Endodermal cell (in vitro differentiated cells): ENCODE measurements around the gene VAC14. TPM values are rescaled to one million over a fixed set of nuclear protein-coding genes. Genes with fewer than 3 reads are reported as not detected.

ENCODE experiments used
- DNase-seq: peaks from one replicate; pipeline ENCODE4 v3.0.0-alpha.2; 2017
- H3K27ac ChIP-seq: 2 replicates; pipeline ENCODE4 v1.5.1; 2013; ENCODE audit warnings: mild to moderate bottlenecking, low read depth, low read length, moderate library complexity
- H3K27me3 ChIP-seq: 2 replicates; pipeline ENCODE4 v1.6.1; 2013; ENCODE audit warnings: mild to moderate bottlenecking, low read length, moderate library complexity; ENCODE audit not compliant: insufficient read depth, control insufficient read depth, poor library complexity, severe bottlenecking
- H3K36me3 ChIP-seq: 2 replicates; pipeline ENCODE4 v1.7.0; 2013; ENCODE audit warnings: mild to moderate bottlenecking, low read length, moderate library complexity; ENCODE audit not compliant: control insufficient read depth, insufficient read depth
- H3K4me1 ChIP-seq: one replicate; pipeline ENCODE4 v1.7.0; 2013; ENCODE audit warnings: low read length; ENCODE audit not compliant: control insufficient read depth, insufficient read depth
- H3K4me3 ChIP-seq: 2 replicates; pipeline ENCODE4 v1.5.1; 2013; ENCODE audit warnings: mild to moderate bottlenecking, low read length, moderate library complexity
- H3K9ac ChIP-seq: 2 replicates; pipeline ENCODE4 v1.6.1; 2013; ENCODE audit warnings: mild to moderate bottlenecking, low read length, moderate library complexity; ENCODE audit not compliant: poor library complexity, severe bottlenecking; ENCODE audit errors: extremely low read depth
- H3K9me3 ChIP-seq: 2 replicates; pipeline ENCODE4 v1.6.1; 2013; ENCODE audit warnings: mild to moderate bottlenecking, low read length, moderate library complexity; ENCODE audit not compliant: control insufficient read depth
- H3K27ac Mint-ChIP-seq: 2 replicates; pipeline ENCODE4 v1.8.0; 2020; ENCODE audit warnings: mixed read lengths
- H3K27me3 Mint-ChIP-seq: 2 replicates; pipeline ENCODE4 v1.8.0; 2021; ENCODE audit warnings: mild to moderate bottlenecking, mixed read lengths; ENCODE audit not compliant: insufficient read depth
- H3K36me3 Mint-ChIP-seq: 2 replicates; pipeline ENCODE4 v1.8.0; 2020; ENCODE audit warnings: low read depth, mixed read lengths
- H3K4me1 Mint-ChIP-seq: 2 replicates; pipeline ENCODE4 v1.8.0; 2020; ENCODE audit warnings: mixed read lengths
- H3K4me3 Mint-ChIP-seq: 2 replicates; pipeline ENCODE4 v1.8.0; 2020; ENCODE audit warnings: mild to moderate bottlenecking, moderate library complexity, mixed read lengths
- H3K9me3 Mint-ChIP-seq: 2 replicates; pipeline ENCODE4 v1.8.0; 2020; ENCODE audit warnings: mild to moderate bottlenecking, mixed read lengths
- WGBS, 2 experiments: methylation state at CpG; one replicate each; pipeline versions ENCODE4 v1.1.5 to v1.1.7; 2013; ENCODE audit warnings: missing lambda C conversion rate in 2 of 2, mixed read lengths in 1 of 2; ENCODE audit not compliant: insufficient coverage in 1 of 2, insufficient read length in 1 of 2; 5-methylcytosine and 5-hydroxymethylcytosine counted together
- total RNA-seq, 2 donors: library from RNA; stranded (reverse); fragmentation: NEBNext Ultra II Directional in 1 of 2; extraction: Animal tissue kit (Norgen Biotek cat#: 25700) in 1 of 2; gene quantifications; 2 replicates in 1 of 2; 3 replicates in 1 of 2; pipeline ENCODE4 v1.2.1, GENCODE V29; 2021
- TF ChIP-seq, protein P1 (sequence below): fragments of 200-600 bp; sonication (generic); conservative IDR thresholded peaks from 2 replicates; pipeline ENCODE4 v1.5.0; 2021; ENCODE audit warnings: antibody characterized with exemption, mild to moderate bottlenecking

VAC14 gene
- total RNA-seq, 2 donors from 2014 or later: 47.5 to 48.7 TPM

DNA sequence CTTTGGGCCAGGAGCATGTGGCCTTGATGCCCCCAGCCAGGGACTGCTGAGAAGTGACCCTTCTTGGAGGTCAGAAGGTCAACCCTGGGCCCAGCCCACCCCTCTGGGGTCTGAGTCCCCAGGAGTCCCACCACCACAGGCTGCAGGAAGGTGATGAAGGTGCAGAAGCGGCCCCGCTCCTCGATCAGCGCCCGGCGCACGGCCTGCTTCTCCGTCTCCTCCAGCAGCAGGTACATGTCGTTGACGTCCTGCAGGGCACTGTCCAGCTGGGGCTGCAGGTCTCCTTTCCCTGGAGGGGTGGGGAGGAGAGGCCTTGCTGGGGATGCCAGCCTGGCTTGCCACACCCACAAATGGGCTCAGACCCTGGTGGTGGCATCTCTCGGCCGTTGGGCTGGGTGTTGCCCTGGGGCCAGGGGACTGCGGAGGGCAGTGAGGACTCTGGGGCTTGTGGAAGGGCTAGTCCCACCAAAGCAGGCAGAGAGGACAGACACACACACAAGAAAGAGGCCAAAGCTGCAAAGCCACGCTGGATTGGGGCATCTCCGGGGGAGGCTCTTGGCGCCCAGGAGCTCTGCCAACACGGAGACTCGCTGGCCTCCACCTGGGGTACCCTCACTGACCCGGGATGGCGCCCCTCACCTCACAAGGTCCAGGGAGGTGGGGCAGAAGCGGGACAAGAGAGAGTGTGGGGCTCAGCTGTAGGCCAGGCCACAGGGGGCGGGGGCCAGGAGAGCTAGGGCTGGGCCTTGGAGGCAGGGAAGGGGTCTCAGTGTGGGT, 122.6 kb downstream of the VAC14 start:
- WGBS, 2 experiments: 94 to 100% methylated on average over 7 to 22 of the region's 22 CpGs
- H3K4me1 Mint-ChIP-seq: no peaks in the 10 kb centered on the region
- Histone ChIP-seq H3K9ac (no peak overlapping the region), H3K27me3 (no peaks in the 10 kb centered on the region), H3K36me3 (peaks cover 31% of the 10 kb centered on the region), H3K9me3 (no peaks in the 10 kb centered on the region), H3K4me3 (no peak overlapping the region), H3K27ac (no peak overlapping the region), H3K4me1 (no peaks in the 10 kb centered on the region)
- H3K27ac Mint-ChIP-seq: no peak overlapping the region
- TF ChIP-seq, protein P1, sequence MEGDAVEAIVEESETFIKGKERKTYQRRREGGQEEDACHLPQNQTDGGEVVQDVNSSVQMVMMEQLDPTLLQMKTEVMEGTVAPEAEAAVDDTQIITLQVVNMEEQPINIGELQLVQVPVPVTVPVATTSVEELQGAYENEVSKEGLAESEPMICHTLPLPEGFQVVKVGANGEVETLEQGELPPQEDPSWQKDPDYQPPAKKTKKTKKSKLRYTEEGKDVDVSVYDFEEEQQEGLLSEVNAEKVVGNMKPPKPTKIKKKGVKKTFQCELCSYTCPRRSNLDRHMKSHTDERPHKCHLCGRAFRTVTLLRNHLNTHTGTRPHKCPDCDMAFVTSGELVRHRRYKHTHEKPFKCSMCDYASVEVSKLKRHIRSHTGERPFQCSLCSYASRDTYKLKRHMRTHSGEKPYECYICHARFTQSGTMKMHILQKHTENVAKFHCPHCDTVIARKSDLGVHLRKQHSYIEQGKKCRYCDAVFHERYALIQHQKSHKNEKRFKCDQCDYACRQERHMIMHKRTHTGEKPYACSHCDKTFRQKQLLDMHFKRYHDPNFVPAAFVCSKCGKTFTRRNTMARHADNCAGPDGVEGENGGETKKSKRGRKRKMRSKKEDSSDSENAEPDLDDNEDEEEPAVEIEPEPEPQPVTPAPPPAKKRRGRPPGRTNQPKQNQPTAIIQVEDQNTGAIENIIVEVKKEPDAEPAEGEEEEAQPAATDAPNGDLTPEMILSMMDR: no peak
- peaks cover 22% of the 10 kb centered on the region for H3K36me3 Mint-ChIP-seq
- H3K27me3 Mint-ChIP-seq: no peaks in the 10 kb centered on the region
- DNase-seq: no peak
- H3K4me3 Mint-ChIP-seq: no peak overlapping the region
- H3K9me3 Mint-ChIP-seq: no peaks in the 10 kb centered on the region

DNA sequence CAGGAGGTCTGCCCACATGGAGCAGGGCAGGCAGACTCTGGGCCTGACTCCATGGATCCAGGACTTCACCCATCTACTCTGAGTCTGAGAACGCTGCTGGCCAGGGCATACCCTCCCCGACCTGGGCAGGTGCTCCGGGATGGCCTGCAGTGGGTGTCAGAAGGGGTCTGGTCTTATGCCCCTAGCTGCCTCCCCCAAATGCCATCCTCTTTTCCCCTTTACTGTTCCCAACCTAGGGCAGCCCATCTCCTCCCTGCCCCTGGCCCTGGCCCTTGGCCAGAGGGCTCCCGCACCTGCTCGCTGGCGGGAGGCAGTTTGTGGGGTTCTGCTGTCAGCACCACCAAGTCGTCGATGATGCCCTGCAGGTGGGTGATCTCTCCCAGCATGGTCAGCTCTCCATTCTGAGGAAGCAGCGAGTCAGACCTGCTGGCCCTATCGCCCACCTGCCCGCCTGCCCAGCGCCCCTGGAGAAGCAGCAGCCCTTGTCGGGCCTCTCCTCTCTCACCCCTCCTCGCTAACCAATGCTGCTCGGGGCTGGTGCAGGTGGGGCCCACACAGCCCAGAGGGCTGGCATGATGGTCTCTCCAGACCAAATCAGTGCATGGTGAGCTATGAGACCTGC, 123.3 kb downstream of the VAC14 start:
- H3K9me3 ChIP-seq: no peaks in the 10 kb centered on the region
- Mint-ChIP-seq H3K27ac (no peak overlapping the region), H3K36me3 (peaks cover 28% of the 10 kb centered on the region), H3K4me1 (no peaks in the 10 kb centered on the region), H3K4me3 (no peak overlapping the region), H3K9me3 (no peaks in the 10 kb centered on the region), H3K27me3 (no peaks in the 10 kb centered on the region)
- no peak overlapping the region for H3K27ac ChIP-seq
- DNase-seq: no peak
- no peaks in the 10 kb centered on the region for H3K27me3 ChIP-seq
- no peaks in the 10 kb centered on the region for H3K4me1 ChIP-seq
- no peak overlapping the region for H3K9ac ChIP-seq
- no peak overlapping the region for H3K4me3 ChIP-seq
- TF ChIP-seq, protein P1: no peak
- 96 to 100% methylated on average over 7 to 15 of the region's 15 CpGs for WGBS, 2 experiments
- peaks cover 38% of the 10 kb centered on the region for H3K36me3 ChIP-seq

DNA sequence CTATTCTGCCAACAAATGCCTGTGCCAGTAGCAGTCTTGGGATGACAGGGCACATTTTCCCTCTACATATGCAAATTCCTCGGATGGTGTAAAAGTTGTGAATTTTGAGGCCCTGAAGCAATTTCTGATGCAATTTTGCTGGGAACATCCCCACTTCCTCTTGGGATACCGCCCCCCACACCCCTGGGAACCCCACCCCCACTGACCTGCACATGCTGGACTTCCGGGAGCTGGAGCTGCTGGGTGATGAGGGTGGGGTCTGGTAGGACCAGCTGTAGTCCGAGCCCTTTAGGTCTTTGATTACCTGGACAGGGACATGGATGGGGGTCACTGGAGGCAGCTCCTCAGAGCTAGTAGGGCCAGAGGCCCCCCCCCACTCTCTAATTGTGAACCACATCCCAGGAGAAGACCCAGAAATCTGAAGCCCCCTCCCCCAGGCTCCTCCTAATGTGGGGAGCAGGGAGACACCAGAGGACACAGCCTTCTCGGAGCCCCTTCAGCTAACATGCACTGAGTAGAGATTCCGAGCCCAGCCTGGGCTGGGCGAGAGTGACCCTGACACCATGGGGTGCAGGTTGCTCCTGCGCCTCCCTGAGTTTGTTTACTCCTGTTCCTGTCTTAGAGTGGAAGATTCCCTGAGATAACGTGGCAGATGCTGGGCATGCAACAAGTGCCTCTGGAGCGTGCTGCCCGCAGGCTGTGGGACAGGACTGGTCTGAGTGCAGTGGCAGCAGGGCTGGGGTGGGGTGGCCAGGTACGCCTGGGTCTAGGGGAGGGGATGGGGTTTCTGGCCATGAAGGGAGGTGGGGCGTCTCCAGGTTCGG, 124.1 kb downstream of the VAC14 start:
- Mint-ChIP-seq H3K27ac (peak overlapping the region; percentile 35), H3K9me3 (no peaks in the 10 kb centered on the region), H3K4me1 (no peaks in the 10 kb centered on the region), H3K4me3 (no peak overlapping the region), H3K27me3 (no peaks in the 10 kb centered on the region), H3K36me3 (peaks cover 32% of the 10 kb centered on the region)
- WGBS, 2 experiments: 92 to 99% methylated on average over 11 to 13 of the region's 14 CpGs
- no peak overlapping the region for H3K9ac ChIP-seq
- no peaks in the 10 kb centered on the region for H3K4me1 ChIP-seq
- H3K4me3 ChIP-seq: no peak overlapping the region
- H3K9me3 ChIP-seq: no peaks in the 10 kb centered on the region
- no peaks in the 10 kb centered on the region for H3K27me3 ChIP-seq
- DNase-seq: no peak
- H3K27ac ChIP-seq: no peak overlapping the region
- H3K36me3 ChIP-seq: peaks cover 41% of the 10 kb centered on the region
- TF ChIP-seq, protein P1: no peak
